IPS-11a (cell line): Measurements from ENCODE around the gene FNDC5.

Experiments used
- H3K4me3 ChIP-seq: one replicate; pipeline ENCODE4 v1.5.1; 2013; ENCODE audit warnings: low read depth, low read length, control low read depth

FNDC5 gene

GRCh38 chr1:32884726-32885125 lies 14.0 kb upstream of the FNDC5 start:
- H3K4me3 ChIP-seq, result no peak overlapping the region

DNA sequence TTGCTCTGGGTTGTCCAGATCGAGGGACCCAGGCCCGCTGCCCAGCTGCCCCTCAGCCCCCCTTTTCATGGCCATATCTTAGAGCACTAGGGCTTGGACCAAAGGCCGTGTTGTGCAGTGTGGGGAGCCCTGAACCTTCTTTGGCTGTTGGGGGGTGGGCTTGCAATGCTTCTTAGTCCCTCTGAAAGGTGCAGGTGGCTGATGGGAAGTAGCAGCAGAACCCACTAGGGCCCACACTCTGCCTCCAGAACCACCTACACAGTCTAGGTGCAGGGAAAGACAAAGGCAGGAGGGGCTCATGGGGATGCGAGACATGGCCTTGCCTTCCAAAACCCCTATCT lies 13.3 kb upstream of the FNDC5 start:
- no peak overlapping the region for H3K4me3 ChIP-seq

DNA sequence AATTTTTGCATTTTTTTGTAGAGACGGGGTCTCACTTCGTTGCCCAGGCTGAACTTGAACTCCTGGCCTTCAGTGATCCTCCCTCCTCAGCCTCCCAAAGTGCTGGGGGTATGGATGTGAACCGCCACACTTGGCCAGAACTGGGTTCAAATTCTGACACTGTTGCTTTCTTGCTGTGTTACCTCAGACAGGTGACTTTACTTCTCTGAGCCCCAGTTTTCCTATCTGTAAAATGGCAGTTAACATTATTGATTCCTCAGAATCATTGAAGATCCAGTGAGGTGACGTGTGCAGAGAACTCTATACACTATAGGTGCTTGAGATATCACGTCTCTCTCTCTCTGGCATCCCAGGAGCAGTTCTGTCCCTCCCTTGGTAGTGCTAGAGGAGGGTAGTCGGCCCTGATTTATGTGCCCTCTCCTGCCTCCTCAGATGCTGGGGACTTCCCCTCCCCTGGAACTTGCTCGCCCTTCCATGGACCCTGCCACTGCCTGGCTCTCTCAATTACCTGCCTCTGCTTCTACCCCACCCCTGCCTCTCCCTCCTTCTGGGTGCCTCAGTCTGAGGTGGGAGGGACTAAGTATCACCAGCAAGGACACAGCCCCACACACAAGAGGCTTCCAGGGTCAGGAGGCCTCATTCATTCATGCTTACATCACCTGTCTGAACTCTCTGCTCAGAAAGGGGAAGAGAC lies 12.8 kb upstream of the FNDC5 start:
- no peak overlapping the region for H3K4me3 ChIP-seq

DNA sequence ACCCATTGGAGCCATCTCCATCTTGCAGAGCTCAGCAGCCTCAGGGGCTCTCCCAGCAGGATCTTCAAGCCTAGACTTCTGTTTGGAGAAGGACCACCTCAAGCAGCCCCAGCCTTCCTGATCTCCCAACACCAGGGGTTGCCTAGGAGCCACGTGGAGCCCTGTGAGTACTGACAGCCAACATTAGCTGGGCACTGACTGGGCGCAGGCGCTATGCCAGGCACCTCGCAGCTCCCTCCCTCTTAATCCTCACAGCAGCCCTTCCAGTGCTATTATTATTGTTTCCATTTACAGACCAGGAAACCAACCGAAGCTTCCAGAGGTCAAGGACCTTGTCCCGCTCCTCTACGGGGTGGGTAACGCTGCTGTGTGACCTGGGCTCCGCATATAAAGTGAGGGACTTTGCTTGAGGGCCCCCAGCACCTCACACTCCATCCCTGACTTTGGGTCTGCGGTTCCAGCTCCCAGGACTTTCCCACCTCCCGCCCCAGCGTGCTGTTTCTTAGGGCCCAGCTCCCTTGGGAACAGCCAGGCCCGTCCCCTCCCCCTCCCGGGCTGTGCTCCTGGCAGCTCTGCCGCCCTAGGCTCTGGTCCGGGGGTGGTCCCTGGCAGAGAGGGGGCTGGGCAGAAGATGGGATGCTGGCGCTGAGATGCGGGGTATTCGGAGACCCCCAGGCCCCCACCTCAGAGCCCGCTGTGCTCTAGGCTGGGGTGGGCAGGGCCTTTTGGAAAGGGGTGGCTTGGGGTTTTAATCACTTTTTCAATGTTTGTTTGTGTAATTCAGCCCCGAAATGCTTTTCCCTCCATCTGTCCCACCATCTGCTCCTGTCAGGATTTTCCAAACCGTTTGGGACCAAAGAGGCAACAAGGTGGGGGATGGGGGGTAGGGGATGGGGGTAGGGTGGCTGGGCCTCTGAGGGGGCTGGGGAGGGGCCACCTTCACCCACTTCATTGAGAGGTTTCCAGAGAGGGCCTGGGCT lies 11.4 kb upstream of the FNDC5 start:
- H3K4me3 ChIP-seq, result no peak overlapping the region

DNA sequence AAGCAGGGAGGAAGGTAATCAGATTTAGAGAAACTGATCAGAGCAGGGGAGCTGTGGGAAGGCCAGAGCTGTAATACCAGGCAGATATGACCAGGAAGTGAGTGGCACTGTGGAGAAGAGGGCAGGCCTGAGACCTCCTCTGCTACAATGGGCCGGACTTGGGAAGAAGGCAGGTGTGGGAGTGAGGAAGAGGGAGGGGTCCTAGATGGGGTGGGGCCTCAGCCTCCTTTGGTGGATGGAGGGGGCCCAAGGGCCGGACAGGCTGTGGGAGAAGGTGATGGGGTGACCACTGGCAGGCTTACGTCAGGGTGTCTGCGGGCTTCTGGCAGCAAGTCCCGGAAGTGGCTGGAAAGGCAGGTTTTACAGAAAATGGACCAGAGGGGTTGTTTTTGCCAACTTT lies 10.6 kb upstream of the FNDC5 start:
- no peak overlapping the region for H3K4me3 ChIP-seq

- no peak overlapping the region for H3K4me3 ChIP-seq
Observed at GRCh38 chr1:32878637-32879041, 7.9 kb upstream of the FNDC5 start.

DNA sequence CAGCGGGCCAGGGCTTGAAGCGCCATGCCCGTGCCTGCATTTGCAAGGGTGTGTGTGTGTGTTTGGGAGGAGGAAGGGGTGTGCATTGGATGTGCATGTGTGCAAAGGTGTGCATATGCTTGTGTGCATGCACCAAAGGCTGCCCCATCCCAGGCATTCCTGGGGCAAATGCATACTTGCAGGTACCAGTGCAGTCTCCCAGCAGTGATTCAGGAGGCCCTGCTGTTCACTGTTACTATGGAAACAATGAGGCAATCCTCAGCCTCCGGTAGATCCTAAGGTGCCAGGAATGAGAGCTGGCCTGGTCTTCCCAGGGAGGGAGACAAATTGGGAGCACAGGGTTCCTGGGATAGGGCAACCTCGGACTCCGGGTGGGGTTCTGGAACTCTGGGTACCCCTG lies 7.5 kb upstream of the FNDC5 start:
- no peak overlapping the region for H3K4me3 ChIP-seq

DNA sequence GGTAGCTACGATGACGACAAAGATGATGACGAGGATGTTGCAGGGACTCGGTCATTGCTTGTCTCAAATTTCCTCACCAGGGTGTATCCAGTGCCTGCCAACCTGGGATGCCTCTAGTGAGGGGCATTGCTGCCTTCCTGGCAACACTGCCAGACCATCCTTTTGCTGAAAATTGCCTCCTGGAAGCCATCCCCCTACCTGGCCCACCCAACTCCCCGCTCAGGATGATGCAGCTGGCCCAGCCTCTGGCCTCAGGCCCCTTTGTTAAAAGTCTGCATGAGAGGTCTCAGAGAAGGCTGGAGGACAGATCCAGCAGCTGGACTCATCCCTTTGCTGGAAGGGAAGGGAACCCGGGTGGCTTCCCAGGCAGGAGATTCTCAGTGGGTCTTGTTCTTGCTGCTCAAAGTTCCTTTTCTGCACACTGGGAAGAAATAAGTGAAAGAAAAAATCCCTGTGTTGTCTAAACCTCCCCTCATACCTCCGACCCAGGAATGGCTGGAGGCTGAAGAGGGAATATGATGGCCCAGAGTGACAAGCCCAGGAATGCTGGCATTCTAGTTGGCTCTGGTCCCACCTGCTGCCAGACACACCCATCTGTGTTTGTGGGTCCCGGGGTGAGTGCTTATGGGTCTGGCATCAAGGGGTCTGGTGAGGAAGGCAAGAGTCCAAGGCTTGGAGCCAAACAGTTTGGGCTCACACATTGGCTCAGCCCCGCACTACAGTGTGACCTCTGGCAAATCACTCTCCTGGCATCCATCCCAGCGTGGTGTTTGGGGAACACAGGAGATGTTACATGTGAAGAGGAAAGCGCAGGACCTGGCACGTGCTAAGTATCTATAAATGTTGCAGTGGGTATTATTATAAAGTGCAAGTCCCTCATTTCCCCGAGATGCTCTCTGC lies 6.7 kb upstream of the FNDC5 start:
- no peak overlapping the region for H3K4me3 ChIP-seq

DNA sequence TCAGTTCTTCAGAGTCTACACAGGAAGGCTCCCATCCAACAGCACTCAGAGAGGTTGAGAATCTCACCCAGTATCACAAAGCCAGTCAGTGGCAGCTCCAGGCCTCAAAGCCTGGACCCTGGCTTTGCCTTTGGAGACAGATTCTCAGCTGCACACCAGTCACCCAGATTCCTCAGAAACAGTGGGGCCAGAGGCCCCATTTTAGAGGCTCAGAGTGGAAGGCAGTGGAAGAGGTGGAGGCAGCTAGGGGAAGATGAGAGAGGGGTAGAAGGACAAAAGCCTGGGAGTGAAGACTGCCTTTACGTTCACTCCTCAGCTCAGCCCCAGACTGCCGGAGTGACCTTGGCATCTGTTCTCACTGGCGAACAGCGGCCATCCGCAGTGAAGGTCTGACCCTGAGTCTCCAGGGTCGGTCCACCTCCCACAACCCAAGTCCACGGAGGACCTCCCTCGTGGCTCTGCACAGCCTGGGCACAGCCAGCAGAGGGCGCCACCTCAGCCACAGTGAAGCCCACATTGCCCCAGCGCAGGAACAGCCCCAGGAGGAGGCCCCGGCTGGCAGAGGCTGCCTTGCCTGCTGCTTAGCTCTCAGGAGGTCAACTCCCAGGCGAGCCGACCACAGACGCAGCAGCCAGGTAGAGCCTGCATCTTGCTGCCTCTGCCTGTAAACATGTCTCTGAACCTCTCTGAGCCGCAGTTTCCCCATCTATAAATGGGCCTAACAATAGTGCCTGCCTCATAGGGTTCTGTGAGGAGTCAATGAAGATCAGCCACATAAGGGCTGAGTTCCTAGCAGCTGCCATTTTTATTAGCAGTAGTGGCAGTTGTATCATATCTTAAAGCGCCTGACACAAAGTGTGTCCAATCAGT lies 5.9 kb upstream of the FNDC5 start:
- no peak overlapping the region for H3K4me3 ChIP-seq

GRCh38 chr1:32874860-32875752 lies 4.4 kb upstream of the FNDC5 start:
- H3K4me3 ChIP-seq, result no peak overlapping the region

- no peak overlapping the region for H3K4me3 ChIP-seq
Observed at GRCh38 chr1:32873484-32873883, 2.8 kb upstream of the FNDC5 start.

DNA sequence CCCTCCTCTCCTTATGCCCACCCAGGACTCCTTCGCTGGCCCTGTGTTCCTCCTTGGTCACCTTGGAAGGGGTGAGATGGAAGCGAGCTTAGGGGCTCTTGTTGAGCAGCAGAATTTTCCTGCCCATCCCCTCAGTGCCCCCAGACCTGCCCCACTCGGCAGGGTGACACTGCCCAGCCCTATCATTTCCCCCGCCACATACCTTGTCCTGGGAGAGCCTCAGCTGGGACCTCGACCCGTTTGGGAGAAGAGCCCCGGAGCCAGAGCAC lies 1.4 kb upstream of the FNDC5 start:
- no peak overlapping the region for H3K4me3 ChIP-seq

- H3K4me3 ChIP-seq, result peak overlapping the region; percentile 20
Observed at GRCh38 chr1:32871364-32872191, 866 bp upstream of the FNDC5 start.

GRCh38 chr1:32869923-32870614 lies 643 bp downstream of the FNDC5 start:
- H3K4me3 ChIP-seq, result peak overlapping the region; percentile 27

- H3K4me3 ChIP-seq, result no peak overlapping the region
Observed at GRCh38 chr1:32868806-32869455, 1.8 kb downstream of the FNDC5 start.

DNA sequence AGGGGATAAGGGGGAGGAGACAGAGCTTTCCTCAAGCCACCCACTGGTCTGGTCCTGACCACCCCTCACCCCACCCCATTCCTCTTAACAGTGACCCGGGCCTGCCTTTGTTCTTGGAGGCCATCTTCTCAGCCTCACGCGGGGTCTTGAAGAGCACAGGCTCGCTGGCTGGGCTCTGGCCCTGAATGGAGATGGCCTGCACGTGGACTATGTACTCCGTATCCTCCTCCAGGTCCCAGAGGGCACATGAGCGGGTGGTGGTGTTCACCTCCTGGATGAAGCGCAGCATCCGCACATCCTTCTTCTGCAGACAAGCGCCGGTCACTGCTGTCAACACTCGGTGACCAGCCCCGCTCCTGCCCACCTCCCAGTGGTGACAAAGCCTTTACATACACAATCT lies 2.6 kb downstream of the FNDC5 start:
- H3K4me3 ChIP-seq, result no peak overlapping the region

DNA sequence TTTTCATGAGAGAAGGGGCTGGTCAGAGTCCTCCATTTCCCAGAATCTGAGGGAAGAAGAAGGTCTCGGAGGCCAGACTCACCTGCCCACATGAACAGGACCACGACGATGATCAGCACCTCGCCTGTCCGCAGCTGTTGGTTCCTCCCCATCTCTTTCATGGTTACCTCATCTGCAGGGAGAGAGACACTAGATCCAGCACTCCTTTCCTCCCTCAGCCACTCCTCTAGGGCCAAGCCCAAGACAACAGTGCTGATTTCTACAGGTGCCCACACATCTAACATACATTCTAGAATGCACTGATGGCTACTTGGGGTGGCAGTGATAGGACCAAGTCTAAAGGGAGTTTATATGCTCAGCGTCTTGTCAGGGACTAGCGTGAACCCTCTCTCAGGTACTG lies 3.0 kb downstream of the FNDC5 start:
- no peak overlapping the region for H3K4me3 ChIP-seq

GRCh38 chr1:32867151-32867550 lies 3.6 kb downstream of the FNDC5 start:
- H3K4me3 ChIP-seq, result no peak overlapping the region
